Heart left ventricle (tissue), 16 donors: ENCODE data around the gene ZNF783. TPM values are rescaled to one million over a fixed set of nuclear protein-coding genes. Genes with fewer than 3 reads are reported as not detected.

Experiments used
- ATAC-seq, 4 donors: fragments of 200-7000 bp; cut with Tn5 transposase; one replicate each; pipeline ENCODE4 v1.9.1; 2020 to 2022; ENCODE audit warnings: moderate library complexity in 4 of 4, mild to moderate bottlenecking in 3 of 4, moderate number of reproducible peaks in 1 of 4
- DNase-seq, 5 donors: peaks; one replicate each; pipeline ENCODE4 v3.0.0-alpha.2; 2020
- H3K27ac ChIP-seq, 12 donors: fragments of 200-600 bp; sonication (generic) in 4 of 12; one replicate each; pipeline versions ENCODE4 v1.5.0 to v1.8.0; 2016 to 2022; ENCODE audit warnings: mild to moderate bottlenecking in 2 of 12
- H3K27me3 ChIP-seq, 9 donors: fragments of 200-600 bp; sonication (generic) in 2 of 9; one replicate each; pipeline versions ENCODE4 v1.5.1 to v1.8.0; 2016 to 2022; ENCODE audit warnings: mild to moderate bottlenecking in 3 of 9
- H3K36me3 ChIP-seq, 9 donors: fragments of 200-600 bp; sonication (generic) in 2 of 9; one replicate each; pipeline versions ENCODE4 v1.5.0 to v1.8.0; 2018 to 2022; ENCODE audit warnings: mild to moderate bottlenecking in 2 of 9
- H3K4me1 ChIP-seq, 12 donors: fragments of 200-600 bp; sonication (generic) in 4 of 12; one replicate each; pipeline versions ENCODE4 v1.5.0 to v1.8.0; 2016 to 2022; ENCODE audit warnings: mild to moderate bottlenecking in 3 of 12
- H3K4me3 ChIP-seq, 12 donors: fragments of 200-600 bp; sonication (generic) in 4 of 12; one replicate each; pipeline versions ENCODE4 v1.5.0 to v1.8.0; 2017 to 2022; ENCODE audit warnings: mild to moderate bottlenecking in 9 of 12, moderate library complexity in 4 of 12
- H3K9me3 ChIP-seq, 12 donors: fragments of 200-600 bp; sonication (generic) in 4 of 12; one replicate each; pipeline versions ENCODE4 v1.5.0 to v1.8.0; 2016 to 2022; ENCODE audit warnings: mild to moderate bottlenecking in 1 of 12
- CTCF ChIP-seq, 12 donors: fragments of 200-600 bp; sonication (generic) in 4 of 12; IDR thresholded peaks; one replicate each; pipeline versions ENCODE4 v1.5.0 to v1.8.0; 2018 to 2022; ENCODE audit warnings: antibody characterized with exemption in 12 of 12, mild to moderate bottlenecking in 5 of 12
- POLR2A ChIP-seq, 2 donors: fragments of 450-650 bp; IDR thresholded peaks; one replicate each; pipeline ENCODE4 v1.6.1; 2017; ENCODE audit warnings: antibody characterized with exemption in 2 of 2, mild to moderate bottlenecking in 2 of 2, moderate library complexity in 2 of 2
- WGBS, 4 donors: extraction: QIAGEN DNeasy Blood & Tissue Kit in 2 of 4; methylation state at CpG; one replicate each; pipeline versions ENCODE4 v1.1.5 to v1.1.7; 2013 to 2018; 5-methylcytosine and 5-hydroxymethylcytosine counted together
- intact Hi-C, 10 donors: fragments of 100-400 bp; cut with DNase I; formaldehyde crosslinking; loops; one replicate each; pipeline versions ENCODE4 v1.11.1 to v1.14.2; 2022
- polyA plus RNA-seq, 2 donors: library from polyadenylated mRNA; stranded (reverse); fragments of 200-250 nt; gene quantifications; one replicate each; pipeline ENCODE4 v1.2.3, GENCODE V29; 2013
- total RNA-seq, 9 donors: library from RNA; depleted of rRNA in 2 of 9; stranded (reverse); fragments of >200 nt in 2 of 9; fragmentation: NEBNext Ultra II Directional in 3 of 9; extraction: Animal tissue kit (Norgen Biotek cat#: 25700) in 3 of 9; gene quantifications; one replicate each; pipeline versions ENCODE4 v1.1.0 to v1.2.4, GENCODE V29; 2016 to 2023
- donor health status: ischemic (EF 13 %, LVEDD 7.1; RV severe dilation, severe dysfunction).
- donor health status: healthy with polysubstance abuse.
- donor health status: DM: no; HTN: yes; CAD: no.
- donor health status: DM: no; HTN: no; CAD: no.
- donor health status: ischemic (EF 25% LVEDD 6.9; RV normal size, moderate dysfunction).
- donor health status: ischemic (EF 25% LVEDD 5.7; RV mildly dilated, moderate dysfunction).
- donor health status: healthy.
- donor health status: DM: yes; HTN: yes; CAD: no.
- donor health status: ischemic (EF 35%, LVEDD 5.7; RV mildly dilated, moderate dysfunction).
- donor health status: nonischemic (EF 11% LVEDD 7.7; RV severe dilation, severe dysfunction).
- donor health status: DM: yes; HTN: yes; CAD: no.
- donor health status: PGD.
- donor health status: ischemic (EF 29% LVEDD 5.4; RV normal size, mild dysfunction).
- donor health status: nonischemic (EF 23%, LVEDD 6.1; RV moderate dilation, normal function).

The ZNF783 gene
- total and polyA plus RNA-seq, 11 donors, result 2.8 to 9.0 (median 3.3) TPM

- Histone ChIP-seq H3K9me3 (no peaks in the 10 kb centered on the region), H3K4me3 (no peak overlapping the region), H3K27me3 (no peaks in the 10 kb centered on the region), H3K36me3 (peaks cover 0 to 5% (median 0%) of the 10 kb centered on the region in 9 donors), H3K4me1 (no peaks in the 10 kb centered on the region), H3K27ac (no peak overlapping the region)
- no peak for ATAC-seq
- DNase-seq, result no peak
- intact Hi-C loops, result no loop called here
- 62 to 69% (median 65%) methylated on average over 8 of the region's 8 CpGs for WGBS, 4 donors
- TF ChIP-seq POLR2A (IDR thresholded peaks at IDR 0.05) (no peak), CTCF (IDR thresholded peaks at IDR 0.05) (no peak)
Measured at GRCh38 chr7:149300620-149301285, 38.8 kb downstream of the ZNF783 start.

GRCh38 chr7:149302222-149302621, 40.2 kb downstream of the ZNF783 start:
- DNase-seq (no peak), ATAC-seq (no peak)
- Histone ChIP-seq H3K36me3 (no peaks in the 10 kb centered on the region), H3K9me3 (no peaks in the 10 kb centered on the region), H3K4me3 (no peak overlapping the region), H3K27ac (no peak overlapping the region), H3K4me1 (no peaks in the 10 kb centered on the region), H3K27me3 (no peaks in the 10 kb centered on the region)
- intact Hi-C loops, result no loop called here
- no peak for TF ChIP-seq CTCF (IDR thresholded peaks at IDR 0.05)
- no peak for TF ChIP-seq POLR2A (IDR thresholded peaks at IDR 0.05)
- 91 to 94% (median 92%) methylated on average over 12 of the region's 12 CpGs for WGBS, 4 donors

- no peak for DNase-seq
Measured at GRCh38 chr7:149302865-149303264, 40.9 kb downstream of the ZNF783 start.

GRCh38 chr7:149304006-149304405, 42.0 kb downstream of the ZNF783 start:
- no peak for TF ChIP-seq POLR2A (IDR thresholded peaks at IDR 0.05)
- TF ChIP-seq CTCF (IDR thresholded peaks at IDR 0.05), result no peak
- DNase-seq, result no peak
- intact Hi-C loops, result no loop called here
- H3K4me3 ChIP-seq, result no peak overlapping the region
- no peaks in the 10 kb centered on the region for H3K4me1 ChIP-seq
- no peak overlapping the region for H3K27ac ChIP-seq
- ATAC-seq, result no peak
- H3K9me3 ChIP-seq, result no peaks in the 10 kb centered on the region
- 84 to 91% (median 87%) methylated on average over 7 of the region's 7 CpGs for WGBS, 4 donors
- H3K27me3 ChIP-seq, result no peaks in the 10 kb centered on the region
- no peaks in the 10 kb centered on the region for H3K36me3 ChIP-seq

More at GRCh38 chr7:149302865-149303264, 40.9 kb downstream of the ZNF783 start:
- intact Hi-C loops, result no loop called here
- no peak overlapping the region for H3K27ac ChIP-seq
- ATAC-seq, result no peak
- no peaks in the 10 kb centered on the region for H3K4me1 ChIP-seq
- H3K4me3 ChIP-seq, result no peak overlapping the region
- TF ChIP-seq POLR2A (IDR thresholded peaks at IDR 0.05), result no peak
- H3K9me3 ChIP-seq, result no peaks in the 10 kb centered on the region
- H3K36me3 ChIP-seq, result no peaks in the 10 kb centered on the region
- 60 to 77% (median 71%) methylated on average over 2 of the region's 2 CpGs for WGBS, 4 donors
- no peaks in the 10 kb centered on the region for H3K27me3 ChIP-seq

GRCh38 chr7:149306854-149307253, 44.9 kb downstream of the ZNF783 start:
- Histone ChIP-seq H3K4me3 (no peak overlapping the region), H3K9me3 (no peaks in the 10 kb centered on the region), H3K27me3 (no peaks in the 10 kb centered on the region), H3K36me3 (no peaks in the 10 kb centered on the region), H3K4me1 (no peaks in the 10 kb centered on the region), H3K27ac (no peak overlapping the region)
- TF ChIP-seq CTCF (IDR thresholded peaks at IDR 0.05), result no peak
- TF ChIP-seq POLR2A (IDR thresholded peaks at IDR 0.05), result no peak
- no peak for ATAC-seq
- intact Hi-C loops, result no loop called here
- no peak for DNase-seq
- 82 to 91% (median 86%) methylated on average over 4 of the region's 4 CpGs for WGBS, 4 donors
